Umbilical cord (tissue), 2 donors: ENCODE data around the gene PERM1. TPM values are rescaled to one million over a fixed set of nuclear protein-coding genes. Genes with fewer than 3 reads are reported as not detected.

Source experiments
- DNase-seq: peaks from one replicate; pipeline ENCODE4 v3.0.0-alpha.2; 2015; ENCODE audit warnings: low spot score
- total RNA-seq: library from RNA; depleted of rRNA; stranded (reverse); fragments of >200 nt; gene quantifications from one replicate; pipeline ENCODE4 v1.2.3, GENCODE V29; 2014; ENCODE audit warnings: low replicate concordance; ENCODE audit not compliant: insufficient read depth

The PERM1 gene
- total RNA-seq, 1 donor from 2014 or later, result 0.96 TPM

DNA sequence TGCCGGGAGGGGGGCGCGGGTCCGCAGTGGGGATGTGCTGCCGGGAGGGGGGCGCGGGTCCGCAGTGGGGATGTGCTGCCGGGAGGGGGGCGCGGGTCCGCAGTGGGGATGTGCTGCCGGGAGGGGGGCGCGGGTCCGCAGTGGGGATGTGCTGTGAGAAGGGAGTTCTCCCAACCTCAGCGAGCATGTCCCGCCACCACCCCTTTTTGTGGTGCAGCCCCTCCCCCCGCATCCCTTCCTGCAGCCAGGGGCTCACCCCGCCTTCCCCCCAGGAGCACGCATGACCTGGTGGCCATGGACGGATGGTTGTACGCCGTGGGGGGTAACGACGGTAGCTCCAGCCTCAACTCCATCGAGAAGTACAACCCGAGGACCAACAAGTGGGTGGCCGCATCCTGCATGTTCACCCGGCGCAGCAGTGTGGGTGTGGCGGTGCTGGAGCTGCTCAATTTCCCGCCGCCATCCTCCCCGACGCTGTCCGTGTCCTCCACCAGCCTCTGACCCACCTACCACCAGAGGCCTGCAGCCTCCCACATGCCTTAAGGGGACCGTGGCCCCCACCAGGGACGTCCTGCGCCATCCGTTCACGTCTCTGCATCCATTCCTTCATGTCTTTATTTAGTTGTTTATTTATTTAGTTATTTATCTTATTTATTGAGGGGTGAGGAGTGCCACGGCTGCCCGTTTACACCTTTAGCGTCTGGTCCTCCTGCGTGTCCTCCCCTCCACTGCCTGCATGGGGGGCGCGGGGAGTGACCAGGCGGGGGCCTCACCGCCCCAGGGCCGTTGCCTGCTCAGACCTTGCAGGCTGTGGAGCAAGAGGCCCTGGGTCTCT lies 17.0 kb downstream of the PERM1 start:
- DNase-seq, result no peak

DNA sequence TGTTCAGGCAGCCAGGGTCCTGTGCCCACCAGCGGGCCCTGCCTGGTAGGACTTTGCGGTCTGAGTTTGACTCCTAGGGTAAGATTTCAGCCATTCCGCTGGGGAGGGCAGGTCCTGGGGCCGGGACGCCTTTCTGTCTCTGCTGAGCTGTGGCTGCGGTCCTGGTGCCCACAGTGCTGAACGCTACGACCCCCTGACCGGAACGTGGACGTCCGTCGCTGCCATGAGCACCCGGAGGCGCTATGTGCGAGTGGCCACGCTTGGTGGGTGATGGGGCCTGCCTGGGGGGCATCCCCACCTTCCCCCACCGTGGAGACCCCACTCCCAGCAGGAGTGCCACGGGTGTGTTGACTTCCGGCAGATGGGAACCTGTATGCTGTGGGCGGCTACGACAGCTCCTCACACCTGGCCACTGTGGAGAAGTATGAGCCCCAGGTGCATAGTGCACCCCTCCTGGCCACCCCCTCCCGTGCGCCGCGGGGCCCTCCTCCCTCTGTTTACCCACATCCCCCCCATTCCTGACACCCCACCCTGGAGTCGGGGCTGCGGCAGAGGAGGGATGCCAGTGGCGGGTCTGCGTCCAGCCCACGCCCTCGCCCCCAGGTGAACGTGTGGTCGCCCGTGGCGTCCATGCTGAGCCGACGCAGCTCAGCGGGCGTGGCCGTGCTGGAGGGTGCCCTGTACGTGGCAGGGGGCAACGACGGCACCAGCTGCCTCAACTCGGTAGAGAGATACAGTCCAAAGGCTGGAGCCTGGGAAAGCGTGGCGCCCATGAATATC lies 18.0 kb downstream of the PERM1 start:
- no peak for DNase-seq

GRCh38 chr1:963301-963651 lies 18.6 kb downstream of the PERM1 start:
- DNase-seq, result no peak

DNA sequence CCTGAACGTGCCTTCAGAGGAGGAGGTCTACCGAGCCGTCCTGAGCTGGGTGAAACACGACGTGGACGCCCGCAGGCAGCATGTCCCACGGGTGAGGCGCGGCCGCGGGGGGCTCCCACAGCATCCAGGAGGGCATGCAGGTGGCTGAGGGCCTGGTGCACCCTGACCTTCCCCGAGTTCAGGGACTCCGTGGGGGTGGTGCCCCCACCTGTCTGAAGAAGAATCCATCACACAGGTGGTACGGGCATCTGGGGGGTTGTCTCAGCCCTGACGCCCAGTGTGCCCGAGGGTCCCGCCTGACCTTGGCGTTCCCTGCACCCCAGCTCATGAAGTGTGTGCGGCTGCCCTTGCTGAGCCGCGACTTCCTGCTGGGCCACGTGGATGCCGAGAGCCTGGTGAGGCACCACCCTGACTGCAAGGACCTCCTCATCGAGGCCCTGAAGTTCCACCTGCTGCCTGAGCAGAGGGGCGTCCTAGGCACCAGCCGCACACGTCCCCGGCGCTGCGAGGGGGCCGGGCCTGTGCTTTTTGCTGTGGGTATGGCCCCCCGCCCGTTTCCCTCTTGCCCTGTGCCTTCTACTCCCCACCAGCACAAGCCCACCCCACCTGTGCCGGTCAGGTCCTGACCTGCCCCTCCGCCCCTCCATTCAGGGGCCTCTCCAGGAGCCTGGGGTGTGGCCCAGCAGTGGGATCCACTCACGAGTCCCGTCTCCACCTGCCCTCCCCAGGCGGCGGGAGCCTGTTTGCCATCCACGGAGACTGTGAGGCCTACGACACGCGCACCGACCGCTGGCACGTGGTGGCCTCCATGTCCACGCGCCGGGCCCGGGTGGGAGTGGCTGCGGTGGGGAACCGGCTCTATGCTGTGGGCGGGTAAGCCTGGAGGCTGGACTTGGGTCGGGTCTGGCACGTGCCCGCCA lies 19.3 kb downstream of the PERM1 start:
- DNase-seq, result no peak

DNA sequence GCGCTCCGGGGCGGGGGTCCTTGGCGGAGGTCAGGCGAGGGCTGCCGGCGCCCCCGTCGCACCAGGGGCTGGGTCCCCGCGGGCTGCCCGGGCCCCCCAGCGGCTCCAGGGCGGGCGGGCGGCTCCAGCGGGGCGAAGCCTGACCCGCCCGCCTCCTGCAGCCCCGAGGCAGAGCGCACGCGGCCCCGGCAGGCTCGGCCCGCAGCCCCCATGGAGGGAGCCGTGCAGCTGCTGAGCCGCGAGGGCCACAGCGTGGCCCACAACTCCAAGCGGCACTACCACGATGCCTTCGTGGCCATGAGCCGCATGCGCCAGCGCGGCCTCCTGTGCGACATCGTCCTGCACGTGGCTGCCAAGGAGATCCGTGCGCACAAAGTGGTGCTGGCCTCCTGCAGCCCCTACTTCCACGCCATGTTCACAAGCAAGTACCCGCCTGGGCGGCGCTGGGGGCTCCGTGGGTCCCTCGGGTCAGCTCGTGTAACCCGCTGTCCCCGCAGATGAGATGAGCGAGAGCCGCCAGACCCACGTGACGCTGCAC lies 20.7 kb downstream of the PERM1 start:
- DNase-seq, result no peak

- peak; percentile 53 for DNase-seq
Measured at GRCh38 chr1:960363-961131, 21.3 kb downstream of the PERM1 start, which contains the start of gene KLHL17. Gene KLHL17 (plus strand): TSS chr1:960584. CDS start chr1:960694, 110 bp downstream.

- no peak for DNase-seq
Measured at GRCh38 chr1:959731-960362, 22.0 kb downstream of the PERM1 start.

- DNase-seq, result peak; percentile 86
Measured at GRCh38 chr1:958823-959730, 22.8 kb downstream of the PERM1 start, which contains the start of gene NOC2L. Gene NOC2L (minus strand): TSS chr1:959256. CDS start chr1:959240, 16 bp downstream.

GRCh38 chr1:956636-957035 lies 25.3 kb downstream of the PERM1 start:
- no peak for DNase-seq

GRCh38 chr1:955474-955873 lies 26.4 kb downstream of the PERM1 start:
- no peak for DNase-seq

DNA sequence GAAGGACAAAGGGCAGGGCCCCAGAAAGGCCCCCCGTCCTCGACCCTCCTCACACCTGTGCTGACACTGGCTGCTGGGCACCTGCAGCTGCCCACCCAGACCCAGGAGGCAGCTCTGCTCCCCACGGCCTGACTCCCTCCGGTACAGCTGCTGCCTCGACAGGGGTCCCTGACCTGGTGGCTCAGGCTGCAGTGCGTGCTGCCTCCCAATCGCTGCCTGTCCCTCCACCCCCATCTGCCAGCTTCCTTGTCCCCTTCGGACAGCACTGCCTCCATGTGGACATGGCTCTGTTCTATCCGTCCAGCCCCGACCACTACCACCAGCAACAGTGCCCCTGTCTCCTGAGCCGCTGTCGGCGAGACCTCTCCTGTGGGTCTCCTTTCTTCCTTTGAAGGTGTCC lies 27.0 kb downstream of the PERM1 start:
- no peak for DNase-seq

- no peak for DNase-seq
Measured at GRCh38 chr1:953524-954320, 28.2 kb downstream of the PERM1 start.

DNA sequence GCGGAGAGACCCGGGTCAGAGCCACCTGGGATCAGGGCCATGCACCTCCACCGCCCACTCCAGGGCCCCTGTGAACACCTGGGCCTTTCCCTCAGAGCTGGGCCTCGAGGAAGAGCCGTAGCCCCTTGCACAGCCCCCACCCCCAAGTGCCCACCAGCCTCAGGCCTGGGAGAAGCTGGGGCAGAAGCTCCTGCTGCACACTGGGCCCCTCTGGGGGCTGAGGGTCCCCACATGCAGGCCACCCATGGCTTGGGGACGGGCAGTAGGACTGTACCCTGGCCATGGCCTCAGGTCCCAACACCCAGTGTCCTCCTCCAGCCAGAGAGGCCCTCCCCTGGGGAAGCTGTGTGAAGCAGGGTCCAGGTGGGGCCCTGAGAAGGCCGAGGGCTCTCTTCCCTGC lies 29.3 kb downstream of the PERM1 start:
- no peak for DNase-seq

GRCh38 chr1:952201-952600 lies 29.7 kb downstream of the PERM1 start:
- no peak for DNase-seq

DNA sequence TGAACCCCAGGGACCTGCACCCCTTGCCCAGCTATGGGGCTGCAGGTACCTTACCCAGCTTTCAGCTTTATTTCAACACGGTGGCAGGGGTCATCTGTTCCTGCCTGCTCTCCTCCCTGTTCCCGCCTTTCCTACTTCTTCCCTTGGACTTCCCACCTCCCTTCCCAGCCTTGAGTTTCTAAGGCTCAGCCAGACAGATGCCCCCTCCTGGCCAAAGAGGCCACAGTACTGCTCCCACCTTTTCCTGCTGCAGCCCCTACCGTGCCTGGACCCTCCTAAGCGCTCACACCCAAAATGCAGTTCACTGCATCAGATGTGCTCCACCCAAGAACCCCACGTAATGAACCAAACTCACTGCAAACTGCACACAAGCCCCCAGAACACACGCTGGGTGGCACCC lies 30.5 kb downstream of the PERM1 start:
- no peak for DNase-seq

GRCh38 chr1:950881-951280 lies 31.0 kb downstream of the PERM1 start:
- DNase-seq, result no peak

GRCh38 chr1:950268-950667 lies 31.6 kb downstream of the PERM1 start:
- no peak for DNase-seq

GRCh38 chr1:947958-948357 lies 33.9 kb downstream of the PERM1 start:
- no peak for DNase-seq
